Panc1 (cell line): ENCODE measurements around the gene ABAT.

Experiments
- CTCF ChIP-seq: fragments of 450-650 bp; IDR thresholded peaks from 2 replicates; pipeline ENCODE4 v1.5.1; 2017; ENCODE audit warnings: mild to moderate bottlenecking
- POLR2AphosphoS5 ChIP-seq: IDR thresholded peaks from 2 replicates; pipeline ENCODE4 v1.6.1; 2012; ENCODE audit warnings: mild to moderate bottlenecking, low read depth, low read length, moderate library complexity
- SIN3A ChIP-seq: IDR thresholded peaks from 2 replicates; pipeline ENCODE4 v1.6.1; 2012; ENCODE audit warnings: low read depth, mild to moderate bottlenecking, low read length, moderate library complexity, borderline replicate concordance; ENCODE audit not compliant: insufficient read depth

- TF ChIP-seq CTCF (no peak), POLR2AphosphoS5 (no peak), SIN3A (no peak)
Observed at GRCh38 chr16:8717469-8717868, 43.1 kb downstream of the ABAT start.
